ENCODE data around the gene RGS7. TPM values are rescaled to one million over a fixed set of nuclear protein-coding genes. Genes with fewer than 3 reads are reported as not detected.

The RGS7 gene
- total RNA-seq, 2 experiments from 2014 or later, result not detected

Small RNA genes within 50 kb of the gene (microRNA-seq; reads per million reads assigned to microRNA genes)
- gene MIR3123, result not detected

Other genes starting within 250 kb of the RGS7 start
- 10 to 100 TPM; 65.6 to 88.1 TPM for gene FH, start 162.6 kb upstream of the RGS7 start, total RNA-seq
- gene KMO, start 175.2 kb upstream of the RGS7 start, total RNA-seq, result not detected

Measured in activated CD8-positive, alpha-beta memory T cell treated with anti-CD3 and anti-CD28 coated beads, Interleukin-2, amount 10 ng/mL, durations not matched to agents 7 days and 5 days (primary cell).